ENCODE data around the gene REPS1.
A peak's percentile ranks its signal among the peaks of the same experiment; 100 is the strongest.
"Not testable (repeated sequence)": the region's sequence is repeated elsewhere in the genome, so short reads cannot be mapped to it uniquely, and the experiment has no call there.

REPS1 gene

DNA sequence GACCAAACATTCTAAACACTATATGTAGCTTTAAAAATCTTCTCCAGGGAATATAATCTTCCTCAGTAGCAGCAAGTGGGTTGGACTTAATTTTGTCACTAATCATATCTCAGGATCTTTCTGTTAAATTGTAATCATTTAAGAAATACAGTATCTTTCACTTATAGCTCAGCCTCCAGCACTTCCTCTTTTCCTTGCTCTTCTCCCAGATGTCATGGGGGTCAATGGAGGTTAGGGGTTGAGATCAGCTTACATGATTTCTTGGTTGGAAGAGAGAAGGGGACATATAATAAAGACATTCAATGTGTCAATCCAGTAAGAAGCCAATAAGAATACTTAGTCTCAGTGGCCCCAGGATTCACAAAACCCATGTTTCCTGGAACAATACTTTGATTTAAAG is 15.7 kb upstream of the REPS1 start:
- DNase-seq, result no peak

DNA sequence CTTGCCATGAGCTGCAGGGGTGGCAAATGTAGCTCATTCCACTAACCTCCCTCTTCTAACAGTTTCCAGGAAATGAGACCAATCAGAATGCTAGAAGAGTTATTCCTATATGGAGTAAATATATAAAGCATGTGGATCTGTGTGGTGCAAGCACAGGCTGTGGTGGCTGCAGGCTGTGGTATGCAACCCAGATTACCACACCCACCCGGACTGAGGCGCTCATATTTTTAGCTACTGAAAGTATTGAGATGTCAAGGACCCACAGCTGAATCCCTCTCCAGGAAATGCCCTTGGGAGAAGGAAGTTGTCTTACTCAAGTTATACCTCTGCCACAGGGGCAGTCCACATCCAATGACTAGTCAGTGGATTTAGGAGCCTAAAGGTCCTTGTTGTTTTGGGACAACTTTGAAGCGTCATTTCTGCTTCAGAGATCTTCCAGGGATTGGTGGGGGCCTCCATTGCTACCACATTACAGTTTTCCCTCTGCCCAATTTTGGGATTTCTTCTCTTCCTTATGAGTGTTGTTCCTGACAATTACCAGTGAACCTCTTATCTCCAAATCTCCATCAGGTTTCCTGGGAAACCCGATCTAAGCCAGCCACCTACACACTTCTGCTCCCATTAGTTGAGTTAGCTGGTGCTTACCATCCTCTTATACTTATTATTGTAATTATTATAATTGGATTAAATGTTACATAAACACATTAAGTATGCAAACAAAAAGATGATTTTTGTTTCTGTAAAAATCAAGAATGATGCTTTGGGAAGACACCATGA is 12.1 kb upstream of the REPS1 start:
- no peak for DNase-seq

DNA sequence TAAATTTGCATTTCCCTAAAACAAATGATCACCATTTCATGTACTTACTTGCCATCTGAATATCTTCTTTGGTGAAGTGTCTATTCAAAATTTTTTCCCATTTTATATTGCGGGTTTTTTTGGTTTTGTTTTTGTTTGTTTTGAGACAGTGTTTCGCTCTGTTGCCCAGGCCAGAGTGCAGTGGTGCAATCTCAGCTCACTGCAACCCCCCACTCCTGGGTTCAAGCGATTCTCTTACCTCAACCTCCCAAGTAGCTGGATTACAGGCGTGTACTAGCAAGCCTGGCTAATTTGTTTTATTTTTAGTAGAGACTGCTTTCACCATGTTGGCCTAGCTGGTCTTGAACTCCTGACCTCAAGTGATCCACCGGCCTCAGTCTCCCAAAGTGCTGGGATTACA is 9.1 kb upstream of the REPS1 start:
- DNase-seq, result no peak

DNA sequence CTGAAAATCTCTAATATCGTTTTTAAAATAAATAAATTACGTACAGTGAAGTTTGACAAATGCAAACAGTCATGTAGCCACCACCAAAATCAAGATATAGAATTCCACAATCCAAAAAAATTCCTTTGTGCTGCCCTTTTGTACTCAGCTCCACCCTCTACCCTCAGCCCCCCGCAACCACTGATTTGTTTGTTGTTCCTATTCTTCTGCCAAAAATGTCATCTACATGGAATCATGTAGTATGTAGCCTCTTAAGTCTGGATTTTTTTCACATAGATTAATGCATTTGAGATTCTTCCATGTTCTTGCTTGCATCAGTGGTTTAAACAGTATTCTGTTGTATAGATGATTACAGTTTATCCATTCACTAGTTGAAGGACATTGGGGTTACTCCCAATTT is 8.5 kb upstream of the REPS1 start:
- DNase-seq, result no peak

GRCh38 chr6:138993410-138993809 is 5.4 kb upstream of the REPS1 start:
- DNase-seq, result not testable (repeated sequence)

GRCh38 chr6:138992965-138993364 is 4.9 kb upstream of the REPS1 start:
- DNase-seq, result not testable (repeated sequence)

DNA sequence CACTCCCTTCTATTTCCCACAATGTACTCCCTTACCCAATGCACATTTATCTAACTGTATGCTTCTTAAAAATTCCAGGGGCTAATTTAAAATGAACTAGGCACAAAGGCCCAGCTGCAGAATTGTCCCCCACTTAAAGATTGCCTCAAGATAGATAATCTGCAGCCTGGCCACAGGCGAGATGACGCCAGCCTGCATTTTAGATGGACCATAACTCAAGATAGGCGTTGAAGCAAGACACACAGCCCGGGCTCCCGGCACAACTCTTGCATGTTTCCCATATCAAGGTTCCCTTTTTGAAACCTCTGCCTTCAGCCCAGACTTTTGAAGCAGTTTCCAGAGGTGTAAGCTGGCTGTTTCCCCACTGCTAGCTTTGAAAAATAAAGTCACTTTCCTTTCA is 3.2 kb upstream of the REPS1 start:
- no peak for DNase-seq

- no peak for DNase-seq
Measured at GRCh38 chr6:138989098-138989983, 1.3 kb upstream of the REPS1 start.

GRCh38 chr6:138988469-138988834 is 399 bp upstream of the REPS1 start:
- DNase-seq, result no peak

GRCh38 chr6:138987080-138987642 is 892 bp downstream of the REPS1 start:
- DNase-seq, result peak; percentile 1

DNA sequence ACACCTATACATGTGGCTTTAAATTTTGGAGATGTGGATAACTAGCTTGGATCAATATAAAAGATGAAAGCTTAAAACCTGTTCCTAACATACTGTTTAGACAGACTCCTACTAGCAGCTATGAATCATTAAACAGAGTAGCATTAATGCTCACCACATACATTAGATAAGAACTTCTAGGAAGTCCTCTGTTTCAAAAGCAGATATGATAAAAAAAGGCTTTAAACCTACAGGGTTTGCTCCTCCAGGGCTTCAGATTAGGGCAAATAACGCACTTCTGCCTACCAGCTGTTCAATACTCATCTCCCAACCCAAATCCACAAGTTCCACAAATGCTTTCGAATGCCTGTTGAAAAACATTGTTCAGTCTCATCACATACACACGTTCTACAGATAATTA is 1.5 kb downstream of the REPS1 start:
- no peak for DNase-seq

GRCh38 chr6:138981416-138981815 is 6.6 kb downstream of the REPS1 start:
- no peak for DNase-seq

GRCh38 chr6:138979813-138980668 is 8.0 kb downstream of the REPS1 start:
- no peak for DNase-seq

DNA sequence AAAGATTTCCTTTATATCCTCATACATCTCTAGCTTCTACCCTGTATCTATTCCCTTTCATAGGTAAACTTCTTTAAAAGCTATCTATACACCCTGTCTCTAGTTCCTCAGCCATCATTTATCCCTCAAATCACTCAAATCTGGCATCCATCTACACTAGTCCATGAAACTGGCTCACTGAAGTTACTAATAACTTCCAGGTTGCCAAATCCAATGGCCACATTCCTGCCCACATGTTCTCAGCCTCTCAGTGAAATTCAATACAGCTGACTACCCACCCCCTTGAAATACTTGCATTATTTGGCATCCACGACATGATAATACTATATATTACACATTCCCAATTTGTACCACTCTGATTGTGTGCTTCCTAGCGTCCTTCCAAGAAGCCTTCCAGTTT is 8.7 kb downstream of the REPS1 start:
- DNase-seq, result no peak

GRCh38 chr6:138978229-138978628 is 9.8 kb downstream of the REPS1 start:
- no peak for DNase-seq

DNA sequence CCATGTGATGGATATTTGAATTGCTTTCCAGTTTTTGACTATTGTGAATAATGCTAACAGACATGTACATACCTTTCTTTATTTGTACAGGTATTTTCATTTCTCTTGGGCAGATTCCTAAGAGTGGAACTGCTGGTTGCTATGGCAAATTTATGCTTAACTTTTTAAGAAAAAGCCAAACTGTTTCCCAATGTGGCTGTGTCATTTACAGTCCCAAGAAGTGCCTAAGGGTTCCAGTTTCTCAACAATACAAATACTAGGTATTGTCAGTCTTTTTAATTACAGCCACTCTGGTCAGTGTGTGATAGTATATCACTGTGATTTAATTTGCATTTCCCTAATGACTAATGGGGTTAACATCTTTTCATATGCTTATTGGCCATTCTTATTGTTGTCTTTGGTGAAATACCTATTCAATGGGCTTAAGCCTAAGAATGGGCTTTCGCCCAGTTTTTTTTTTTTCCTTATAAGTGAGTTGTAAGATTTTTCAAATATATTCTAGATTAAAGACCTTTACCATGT is 10.3 kb downstream of the REPS1 start:
- no peak for DNase-seq

- DNase-seq, result no peak
Measured at GRCh38 chr6:138977242-138977641, 10.8 kb downstream of the REPS1 start.

DNA sequence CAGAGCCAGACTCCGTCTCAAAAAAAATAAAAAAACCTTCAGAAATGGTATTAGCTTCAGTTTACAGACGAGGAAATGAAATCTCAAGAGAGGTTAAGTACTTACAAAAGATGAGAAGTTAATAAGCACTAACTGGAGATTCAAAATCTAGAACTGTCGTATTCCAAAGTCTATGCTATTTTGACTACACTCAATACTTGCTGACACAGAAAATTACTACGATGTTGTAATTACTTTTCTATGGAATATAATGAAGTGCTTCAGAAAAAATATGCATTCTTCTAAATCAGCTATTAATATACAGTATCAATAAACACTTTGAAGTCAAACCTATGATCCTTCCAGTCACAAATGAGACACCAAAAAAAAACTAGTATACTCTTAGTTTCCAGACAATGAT is 12.2 kb downstream of the REPS1 start:
- DNase-seq, result no peak

- no peak for DNase-seq
Measured at GRCh38 chr6:138973466-138974153, 14.4 kb downstream of the REPS1 start.

GRCh38 chr6:138972226-138972665 is 15.8 kb downstream of the REPS1 start:
- no peak for DNase-seq

DNA sequence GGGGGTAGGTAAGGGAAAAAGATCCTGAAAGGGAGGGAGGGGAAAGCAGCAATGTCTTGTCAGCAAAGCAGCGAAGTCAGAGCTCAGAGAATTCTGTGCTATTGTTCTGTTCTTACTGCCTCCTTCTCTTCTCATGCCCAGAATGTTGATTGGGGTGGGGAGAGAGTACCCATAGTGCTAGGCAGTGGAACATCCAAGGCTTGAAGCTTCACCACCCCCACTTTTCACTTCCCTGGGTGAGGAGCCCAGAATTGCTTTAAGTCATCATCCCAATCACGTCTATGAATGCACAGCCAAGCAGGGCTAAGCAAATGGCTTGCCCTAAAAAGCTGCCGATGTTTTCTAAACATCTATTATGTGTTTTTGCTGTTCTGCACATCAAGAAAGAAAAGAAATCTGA is 16.5 kb downstream of the REPS1 start:
- no peak for DNase-seq

DNA sequence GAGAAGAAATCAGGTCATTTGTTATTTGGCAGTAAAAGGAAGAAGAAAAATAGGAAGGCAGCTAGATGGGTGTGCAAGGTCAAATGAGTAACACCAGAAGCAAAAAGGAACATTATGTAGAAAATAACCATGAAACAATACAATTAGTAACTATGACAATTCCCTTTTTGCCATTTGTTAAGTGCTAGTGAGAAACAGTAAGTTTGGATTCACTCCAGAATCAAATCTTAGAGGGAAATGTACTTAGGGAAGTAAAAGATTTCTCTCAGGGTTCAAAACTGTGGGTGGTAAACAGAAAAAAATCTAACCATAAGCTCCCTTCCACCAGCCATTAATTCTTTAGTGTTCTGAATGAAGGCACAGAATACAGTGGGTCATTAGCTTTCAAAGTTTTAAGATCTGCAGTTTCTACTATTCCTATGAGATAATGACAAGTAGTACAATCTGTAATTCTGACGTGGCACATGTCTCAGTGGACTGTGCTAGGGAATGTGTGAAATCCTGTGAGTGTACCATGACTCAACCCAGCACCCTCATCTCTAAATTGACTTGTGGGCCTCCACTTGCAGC is 17.1 kb downstream of the REPS1 start:
- no peak for DNase-seq
